Measurements from ENCODE around the gene OR4K15. TPM values are rescaled to one million over a fixed set of nuclear protein-coding genes. Genes with fewer than 3 reads are reported as not detected.

The OR4K15 gene
- total RNA-seq, 1 donor, result not detected

- no peak for DNase-seq (ENCODE audit: low read depth)
- TF ChIP-seq CTCF (IDR thresholded peaks at IDR 0.05; ENCODE audit: insufficient read depth, low read depth, low read length), result no peak
These were observed 18.0 kb downstream of the OR4K15 start for GRCh38 chr14:19993438-19993837.

GRCh38 chr14:20001863-20002262 is 26.5 kb downstream of the OR4K15 start, which contains the start of gene OR4Q2:
OR4Q2 (plus strand) TSS chr14:20002163.
- H3K4me3 ChIP-seq (ENCODE audit: low read depth, low read length), result no peak within 1 kb of the TSS
- no peak for TF ChIP-seq CTCF (IDR thresholded peaks at IDR 0.05; ENCODE audit: insufficient read depth, low read depth, low read length)
- no peak for DNase-seq (ENCODE audit: low read depth)

More at GRCh38 chr14:19993438-19993837, 18.0 kb downstream of the OR4K15 start:
- H3K4me3 ChIP-seq (ENCODE audit: low read depth, low read length), result no peak overlapping the region

- TF ChIP-seq CTCF (IDR thresholded peaks at IDR 0.05; ENCODE audit: insufficient read depth, low read depth, low read length), result no peak
- H3K4me3 ChIP-seq (ENCODE audit: low read depth, low read length), result no peak overlapping the region
- DNase-seq (ENCODE audit: low read depth), result no peak
These were observed 26.9 kb downstream of the OR4K15 start for GRCh38 chr14:20002319-20002718.

- H3K4me3 ChIP-seq (ENCODE audit: low read depth, low read length), result no peak overlapping the region
- TF ChIP-seq CTCF (IDR thresholded peaks at IDR 0.05; ENCODE audit: insufficient read depth, low read depth, low read length), result no peak
- no peak for DNase-seq (ENCODE audit: low read depth)
These were observed 32.8 kb downstream of the OR4K15 start for GRCh38 chr14:20008156-20008555.

- H3K4me3 ChIP-seq (ENCODE audit: low read depth, low read length), result no peak within 1 kb of the TSS
- no peak for DNase-seq (ENCODE audit: low read depth)
- TF ChIP-seq CTCF (IDR thresholded peaks at IDR 0.05; ENCODE audit: insufficient read depth, low read depth, low read length), result no peak
These were observed 44.0 kb downstream of the OR4K15 start, which contains the start of gene OR4K14 for GRCh38 chr14:20019257-20019865. OR4K14 (minus strand) TSS chr14:20019307; CDS start chr14:20015193, 4,114 bp downstream.

Other genes with a start within 250 kb of the OR4K15 start
- not detected in 2 replicates for gene OR4Q3, start 232.0 kb upstream of the OR4K15 start, total RNA-seq
- gene OR4M1, start 202.1 kb upstream of the OR4K15 start, total RNA-seq, result not detected in 2 replicates
- gene OR4N2, start 171.8 kb upstream of the OR4K15 start, total RNA-seq, result not detected in 2 replicates
- gene OR4K2, start 100.4 kb upstream of the OR4K15 start, total RNA-seq, result not detected in 2 replicates
- not detected in 2 replicates for gene OR4K5, start 55.0 kb upstream of the OR4K15 start, total RNA-seq
- not detected in 2 replicates for gene OR4K1, start 44.7 kb upstream of the OR4K15 start, total RNA-seq
- gene OR4Q2, start 26.6 kb downstream of the OR4K15 start, total RNA-seq, result not detected in 2 replicates
- gene OR4K14, start 43.7 kb downstream of the OR4K15 start, total RNA-seq, result not detected in 2 replicates
- not detected in 2 replicates for gene OR4K13, start 60.4 kb downstream of the OR4K15 start, total RNA-seq
- gene OR4L1, start 84.5 kb downstream of the OR4K15 start, total RNA-seq, result not detected in 2 replicates
- not detected in 2 replicates for gene OR4K17, start 135.1 kb downstream of the OR4K15 start, total RNA-seq
- gene OR4N5, start 163.2 kb downstream of the OR4K15 start, total RNA-seq, result not detected in 2 replicates
- not detected in 2 replicates for gene OR11G2, start 215.3 kb downstream of the OR4K15 start, total RNA-seq
- gene OR11H6, start 248.1 kb downstream of the OR4K15 start, total RNA-seq, result not detected in 2 replicates